HG02623 (cell line): ENCODE measurements around the gene TSNAXIP1.
A peak's percentile ranks its signal among the peaks of the same experiment; 100 is the strongest.
"Not testable (repeated sequence)": the region's sequence is repeated elsewhere in the genome, so short reads cannot be mapped to it uniquely, and the experiment has no call there.

ENCODE experiments used
- ATAC-seq: cut with Tn5 transposase; IDR thresholded peaks from one replicate; pipeline ENCODE4 v1.9.1; 2021; ENCODE audit warnings: moderate library complexity; ENCODE audit not compliant: unreplicated experiment

Gene TSNAXIP1

DNA sequence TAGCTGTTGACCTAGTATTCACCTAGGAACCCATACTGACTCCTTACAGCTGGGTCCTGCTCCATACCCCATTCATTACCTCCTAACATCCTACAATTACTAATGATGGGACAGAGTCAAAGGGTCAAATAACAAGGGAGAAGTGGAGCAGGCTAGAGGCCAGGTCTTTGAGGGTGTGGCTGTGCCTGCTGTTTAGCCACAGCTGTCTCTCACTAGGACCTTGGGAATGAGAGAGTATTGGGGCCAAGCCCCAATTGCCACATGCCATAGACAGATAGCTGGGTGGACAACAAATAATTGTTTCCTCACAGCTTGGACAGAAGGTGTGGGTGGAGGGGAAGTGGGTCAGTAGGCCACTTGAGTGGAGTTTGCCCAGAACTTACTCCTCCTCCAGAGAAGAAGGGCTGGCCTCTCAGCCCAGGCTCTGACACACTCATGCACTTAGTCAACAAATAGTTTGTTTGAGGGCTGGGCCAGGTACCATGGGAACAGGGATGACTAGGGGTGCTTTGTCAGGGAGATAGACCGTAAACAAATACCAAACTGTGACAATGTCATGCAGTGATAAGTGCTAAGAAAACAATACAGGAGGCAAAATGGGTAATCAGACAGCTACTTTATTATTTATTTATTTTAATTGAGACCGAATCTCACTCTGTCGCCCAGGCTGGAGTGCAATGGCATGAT is 51.0 kb downstream of the TSNAXIP1 start:
- ATAC-seq, result no peak

DNA sequence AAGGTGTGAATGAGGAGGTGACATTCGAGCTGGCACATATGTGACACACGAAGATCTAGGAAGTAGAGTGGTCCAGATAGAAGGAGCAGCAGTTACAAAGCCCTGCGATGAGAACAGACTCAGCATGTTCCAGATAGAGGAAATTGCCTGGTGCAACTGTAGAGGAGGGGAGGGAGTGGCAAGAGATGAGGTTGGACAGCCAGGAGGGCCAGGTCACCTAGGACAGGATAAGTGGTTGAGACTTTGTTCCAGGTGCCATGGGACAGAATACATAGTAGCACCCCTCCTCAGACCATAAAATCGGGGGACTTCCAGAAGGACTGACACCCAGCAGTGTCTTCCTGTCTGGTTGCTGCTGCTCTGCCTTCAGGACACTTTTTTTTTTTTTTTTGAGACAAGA is 51.8 kb downstream of the TSNAXIP1 start:
- ATAC-seq, result no peak

DNA sequence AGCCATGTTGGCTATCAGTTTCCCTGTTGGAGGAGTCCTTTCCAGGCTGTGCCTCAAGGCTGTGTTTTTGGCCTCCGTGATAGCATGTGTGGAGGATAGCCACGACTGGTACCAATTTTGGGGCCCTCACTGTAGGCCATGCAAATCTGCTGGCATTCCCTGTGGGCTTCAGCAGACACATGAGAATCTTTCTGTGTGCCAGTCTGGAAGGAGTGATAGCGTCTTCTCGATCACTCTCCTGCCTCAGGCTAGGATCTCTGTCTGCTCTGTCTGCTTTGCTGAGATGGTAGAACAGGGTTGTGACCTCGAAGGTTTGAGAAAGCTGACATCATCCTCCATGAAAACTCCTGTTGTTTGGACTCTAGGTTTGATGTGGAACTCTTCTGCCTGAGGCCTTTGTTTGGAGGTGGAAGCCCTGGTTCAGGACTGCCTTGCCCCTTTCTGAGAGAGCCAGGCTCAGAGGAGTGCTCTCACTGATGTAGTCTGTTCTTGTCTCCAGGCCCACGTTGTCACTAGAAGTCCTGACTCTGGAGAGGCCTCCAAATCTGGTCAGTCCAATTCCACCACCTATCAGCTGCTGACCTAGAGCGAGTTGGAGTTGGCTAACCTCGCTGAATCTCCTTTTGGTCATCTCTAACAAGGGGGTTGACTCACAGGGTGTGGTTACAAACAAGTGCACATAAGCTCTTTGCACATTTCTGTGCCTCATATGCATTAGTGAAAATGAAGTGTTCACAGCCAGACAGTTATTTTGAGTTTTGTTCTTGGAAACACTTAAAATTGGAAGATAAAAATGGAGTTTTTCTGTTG is 54.1 kb downstream of the TSNAXIP1 start:
- ATAC-seq, result no peak

DNA sequence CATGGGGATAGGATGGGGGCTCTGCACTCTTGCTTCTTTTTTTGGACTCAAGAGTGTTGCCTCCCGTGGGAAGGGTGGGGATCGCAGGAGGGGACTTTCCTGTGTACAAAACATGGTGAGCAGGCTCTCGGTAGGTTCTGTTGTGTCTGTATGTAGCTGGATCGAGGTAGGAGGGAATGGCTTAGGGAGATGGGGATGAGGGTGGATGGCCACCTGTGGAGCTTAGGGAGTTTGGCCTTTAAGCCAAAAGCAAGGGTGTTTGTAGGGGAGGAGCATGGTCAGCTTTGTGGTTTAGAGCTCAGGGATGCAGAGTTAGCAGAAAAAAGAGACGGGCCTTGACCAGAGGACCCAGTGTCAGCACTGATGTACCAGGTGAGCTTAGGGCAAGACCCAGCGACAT is 55.2 kb downstream of the TSNAXIP1 start:
- ATAC-seq, result no peak

DNA sequence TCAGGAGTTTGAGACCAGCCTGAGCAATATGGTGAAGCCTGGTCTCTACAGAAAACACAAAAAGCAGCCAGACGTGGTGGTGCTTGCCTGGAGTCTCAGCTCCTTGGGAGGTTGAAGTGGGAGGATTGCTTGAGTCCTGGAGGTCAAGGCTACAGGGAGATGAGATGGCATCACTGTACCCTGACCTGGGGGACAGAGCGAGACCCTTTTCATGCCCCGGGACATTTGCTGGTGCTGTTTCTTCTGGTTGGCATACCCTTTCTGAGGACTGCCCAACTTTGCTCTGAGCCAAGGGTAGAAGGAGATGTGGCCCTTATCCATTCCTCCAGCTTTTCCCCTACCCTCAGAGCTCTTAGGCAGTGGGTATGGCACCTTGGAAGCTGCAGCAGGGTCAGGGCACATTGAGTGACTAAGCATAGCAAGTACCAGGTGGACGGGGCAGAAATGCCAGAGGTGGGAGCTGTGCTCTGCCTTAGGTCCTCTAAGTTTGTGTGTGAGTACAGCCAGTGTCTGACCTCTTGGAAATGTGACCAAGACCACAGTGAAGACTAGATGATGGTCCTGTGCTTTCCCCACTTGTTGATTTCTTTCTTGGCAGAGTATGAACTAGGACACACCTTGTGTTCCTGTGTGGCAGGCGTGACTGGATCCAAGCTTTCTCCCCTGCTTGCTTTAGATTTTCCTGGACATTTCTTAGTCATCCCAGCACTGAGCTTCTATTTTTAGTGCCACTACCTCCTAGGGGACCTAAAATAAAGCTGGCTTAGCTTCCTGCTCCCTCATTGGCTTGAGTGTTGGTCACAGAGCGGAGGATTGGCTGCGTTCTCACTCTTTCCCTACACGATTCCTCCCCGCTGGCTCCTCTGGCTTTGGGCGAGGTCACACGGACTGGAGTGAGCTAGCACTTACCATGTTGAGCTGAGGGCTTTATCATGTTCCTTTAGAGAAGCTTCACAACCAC is 56.2 kb downstream of the TSNAXIP1 start:
- no peak for ATAC-seq

DNA sequence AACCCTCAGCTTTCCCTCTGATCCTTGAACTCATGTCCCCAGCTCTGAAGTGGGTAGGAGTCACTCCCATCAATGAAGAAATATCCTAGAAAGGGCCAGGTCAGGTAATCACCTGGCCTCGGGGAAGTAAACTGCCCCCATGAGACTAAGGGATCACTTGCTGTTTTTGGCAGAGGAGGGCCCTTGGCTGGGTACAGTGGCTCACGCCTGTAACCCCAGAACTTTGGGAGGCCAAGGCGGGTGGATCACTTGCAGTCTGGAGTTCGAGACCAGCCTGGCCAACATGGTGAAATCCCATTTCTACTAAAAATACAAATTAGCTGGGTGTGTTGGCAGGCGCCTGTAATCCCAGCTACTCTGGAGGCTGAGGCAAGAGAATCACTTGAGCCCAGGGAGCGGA is 57.4 kb downstream of the TSNAXIP1 start:
- ATAC-seq, result not testable (repeated sequence)

DNA sequence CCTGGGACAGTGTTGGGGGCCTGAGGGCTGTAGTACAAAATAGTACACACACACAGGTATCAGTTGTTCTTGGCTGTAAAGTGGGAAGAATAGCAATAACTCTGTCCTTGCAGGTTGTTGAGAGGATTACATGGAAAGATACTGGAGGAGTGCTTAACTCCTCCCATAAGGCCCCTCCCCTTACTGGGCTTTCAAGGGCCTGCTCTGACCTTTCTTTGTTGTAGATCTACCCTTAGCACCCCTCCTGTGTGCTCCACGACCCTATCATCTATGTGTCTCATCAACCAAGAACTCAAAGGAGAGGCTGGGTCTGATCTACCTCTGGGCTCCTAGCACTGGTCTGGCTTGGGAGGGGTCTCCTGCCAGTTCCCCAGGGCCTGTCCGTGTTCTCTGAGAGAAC is 57.9 kb downstream of the TSNAXIP1 start:
- ATAC-seq, result no peak

DNA sequence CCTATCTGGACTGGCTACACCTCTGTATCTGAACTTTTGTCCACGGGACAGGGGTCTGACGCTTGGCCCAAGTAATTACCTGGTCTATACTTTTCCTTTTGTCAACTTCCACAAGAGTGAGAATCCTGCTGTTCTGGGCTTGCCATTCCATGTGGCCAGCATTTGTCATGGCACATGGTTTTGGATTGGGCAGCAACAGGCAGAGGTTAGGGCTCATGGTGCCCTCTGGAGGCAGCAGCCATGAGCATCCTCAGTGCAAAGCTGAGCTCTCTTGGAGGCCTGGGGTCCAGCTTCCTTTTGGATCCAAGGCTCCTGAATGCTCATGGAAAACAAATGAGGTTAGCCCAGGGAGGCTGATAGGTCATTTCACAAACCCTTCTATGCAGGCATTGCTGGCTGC is 58.6 kb downstream of the TSNAXIP1 start:
- ATAC-seq, result no peak

DNA sequence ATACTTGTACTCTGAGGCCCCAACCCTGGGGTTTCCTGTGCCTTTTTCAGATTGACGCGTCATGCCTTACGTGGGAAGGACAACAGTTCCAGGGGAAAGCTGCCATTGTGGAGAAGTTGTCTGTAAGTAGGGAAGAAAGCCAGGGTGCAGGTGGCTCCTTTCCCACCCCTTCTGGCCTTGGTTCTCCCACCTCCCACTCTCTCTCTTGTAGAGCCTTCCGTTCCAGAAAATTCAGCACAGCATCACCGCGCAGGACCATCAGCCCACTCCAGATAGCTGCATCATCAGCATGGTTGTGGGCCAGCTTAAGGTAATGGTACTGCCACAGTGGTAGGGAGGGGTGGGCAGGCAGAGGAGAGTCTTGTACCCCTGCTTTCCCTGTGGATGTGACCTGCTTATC is 61.6 kb downstream of the TSNAXIP1 start:
- no peak for ATAC-seq

DNA sequence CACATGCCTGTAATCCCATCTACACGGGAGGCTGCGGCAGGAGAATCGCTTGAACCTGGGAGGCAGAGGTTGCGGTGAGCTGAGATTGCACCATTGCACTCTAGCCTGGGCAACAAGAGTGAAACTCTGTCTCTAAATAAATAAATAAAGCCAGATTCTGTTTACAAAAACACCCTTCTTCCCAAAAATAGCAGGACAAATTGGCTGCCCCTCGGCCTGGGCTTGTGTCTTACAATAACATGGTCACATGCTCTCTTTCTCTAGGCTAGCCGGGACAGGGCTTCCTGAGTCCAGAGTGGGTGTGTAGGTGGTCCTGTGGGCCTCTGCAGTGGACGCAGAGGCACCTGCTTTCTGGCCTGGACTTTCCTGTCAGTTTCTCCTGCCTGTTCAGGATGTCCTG is 63.0 kb downstream of the TSNAXIP1 start:
- ATAC-seq, result no peak

DNA sequence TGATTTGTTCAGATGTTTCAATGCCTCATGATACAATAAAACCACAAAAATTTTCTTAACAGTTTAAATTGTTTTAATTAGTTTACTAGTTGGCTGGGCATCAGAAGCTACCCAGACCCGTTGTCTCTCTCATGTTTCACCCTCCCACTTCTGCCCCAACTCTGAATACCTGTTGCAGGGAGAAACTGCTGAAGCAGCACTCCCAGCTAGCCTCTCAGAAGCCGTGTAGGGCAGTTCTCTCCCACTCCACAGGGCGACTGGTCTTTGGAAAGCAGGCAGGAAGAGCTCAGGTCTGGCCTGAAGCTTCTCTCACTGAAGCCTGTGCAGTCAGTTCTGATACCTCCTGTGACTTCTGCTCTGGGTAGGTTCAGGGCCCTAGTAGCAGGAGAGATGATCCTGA is 64.6 kb downstream of the TSNAXIP1 start:
- ATAC-seq, result no peak

DNA sequence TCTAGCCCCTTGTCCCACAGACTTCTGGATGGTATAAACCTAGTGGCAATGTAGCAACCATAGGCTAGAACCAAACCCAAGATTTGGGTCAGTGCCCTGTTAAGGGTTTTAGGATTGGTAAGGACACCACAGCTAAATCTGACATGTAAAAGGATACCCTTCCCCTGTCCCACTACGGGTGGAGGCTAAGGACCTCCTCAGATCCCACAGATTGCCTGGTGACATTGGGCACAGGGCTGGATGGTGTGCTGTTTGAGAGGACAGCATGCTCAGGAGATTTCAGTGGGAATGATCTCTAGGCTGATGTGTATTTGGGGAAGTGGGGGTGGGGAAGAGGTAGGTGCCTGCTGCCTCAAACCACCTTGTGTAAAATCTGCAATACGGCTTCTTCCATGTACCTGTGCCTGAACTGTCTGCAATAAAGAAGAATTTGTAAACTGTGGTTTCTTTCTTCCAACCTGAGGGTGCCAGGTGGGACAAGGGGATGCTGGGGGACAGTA is 65.5 kb downstream of the TSNAXIP1 start:
- ATAC-seq, result no peak

DNA sequence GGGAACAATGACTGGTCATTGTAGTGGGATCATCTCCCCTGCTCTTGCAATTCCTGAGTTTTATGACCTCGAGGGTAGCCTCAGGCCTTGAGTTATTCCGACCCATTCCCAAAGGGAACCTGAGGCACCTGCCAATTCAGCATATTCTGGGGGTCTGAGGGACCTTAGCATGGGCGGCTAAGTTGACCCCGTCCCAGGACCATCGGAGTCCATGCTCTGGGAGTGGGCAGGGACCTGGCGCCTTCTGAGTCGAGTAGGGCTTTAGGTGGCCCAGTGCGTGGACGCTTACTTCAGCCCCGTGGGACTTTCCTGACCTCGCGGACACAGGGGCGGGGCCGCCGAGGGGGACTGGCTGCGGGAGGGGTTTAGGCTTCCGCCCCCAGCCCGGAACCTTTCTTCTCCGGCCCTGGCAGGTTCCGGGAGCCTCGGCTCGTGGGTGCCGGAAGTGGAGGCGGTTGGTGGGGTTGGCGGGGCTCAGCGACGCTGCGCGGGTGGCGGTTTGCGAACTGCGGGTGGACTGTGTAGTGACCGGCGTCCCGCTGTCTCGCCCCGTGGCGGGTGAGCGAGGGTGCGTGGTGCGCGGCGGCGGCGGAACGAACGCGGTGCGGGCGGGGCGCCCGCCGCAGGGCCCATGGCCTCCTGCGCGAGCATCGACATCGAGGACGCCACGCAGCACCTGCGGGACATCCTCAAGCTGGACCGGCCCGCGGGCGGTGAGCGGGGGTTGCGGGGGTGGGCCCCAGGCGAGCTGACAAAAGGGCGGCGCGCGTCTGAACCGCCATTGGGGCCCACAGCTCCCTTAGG is 66.1 kb downstream of the TSNAXIP1 start, which contains the start of gene EDC4:
TSS of gene EDC4 (plus strand) at position 422 of the 804 bp plus-strand sequence. CDS start at position 632, 210 bp downstream.
- ATAC-seq, result peak; percentile 58

DNA sequence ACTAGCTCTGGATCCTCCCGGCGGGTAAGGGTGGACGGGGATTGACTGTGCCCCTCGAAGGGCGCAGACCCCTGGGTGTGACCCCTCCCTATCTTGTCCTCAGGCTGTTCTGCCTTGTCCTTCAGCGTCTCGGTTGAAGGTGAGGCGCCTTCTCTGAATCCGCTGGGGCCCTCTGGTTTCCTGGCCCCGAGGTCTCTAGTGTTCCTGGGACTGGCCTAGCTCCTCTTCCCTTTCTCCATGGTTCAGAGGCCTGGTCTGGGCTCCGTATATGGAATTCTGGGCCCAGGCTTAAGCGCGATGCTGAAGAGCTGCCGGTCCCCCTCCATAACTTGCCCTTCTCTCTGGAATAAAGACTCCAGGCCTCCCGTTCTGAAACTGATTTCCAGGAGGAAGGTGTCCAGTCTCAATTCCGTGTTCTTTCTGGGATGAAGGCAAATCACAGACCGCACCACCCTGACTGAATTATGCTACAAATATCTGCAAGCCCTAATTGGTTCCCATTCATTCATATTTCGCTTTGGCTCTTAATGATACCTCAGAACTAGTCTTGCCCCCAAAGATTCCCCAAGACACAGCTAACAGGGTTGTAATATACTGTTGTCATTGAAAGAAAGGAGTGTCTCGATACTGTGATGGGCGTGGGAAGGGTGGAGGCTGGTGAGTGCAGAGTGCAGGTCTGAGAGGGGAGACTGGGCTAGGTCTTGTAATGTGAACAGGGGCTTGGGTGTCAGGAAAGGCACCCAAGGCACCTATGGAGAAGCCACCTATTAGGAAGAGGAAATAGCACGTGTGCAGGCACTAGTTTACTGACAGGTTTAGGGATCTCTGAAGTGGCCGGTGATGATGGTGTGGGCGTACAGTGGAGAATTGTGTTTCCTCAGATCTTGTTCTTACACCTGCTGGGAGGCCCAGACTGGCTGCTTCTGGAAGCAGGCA is 67.0 kb downstream of the TSNAXIP1 start:
- ATAC-seq, result no peak

DNA sequence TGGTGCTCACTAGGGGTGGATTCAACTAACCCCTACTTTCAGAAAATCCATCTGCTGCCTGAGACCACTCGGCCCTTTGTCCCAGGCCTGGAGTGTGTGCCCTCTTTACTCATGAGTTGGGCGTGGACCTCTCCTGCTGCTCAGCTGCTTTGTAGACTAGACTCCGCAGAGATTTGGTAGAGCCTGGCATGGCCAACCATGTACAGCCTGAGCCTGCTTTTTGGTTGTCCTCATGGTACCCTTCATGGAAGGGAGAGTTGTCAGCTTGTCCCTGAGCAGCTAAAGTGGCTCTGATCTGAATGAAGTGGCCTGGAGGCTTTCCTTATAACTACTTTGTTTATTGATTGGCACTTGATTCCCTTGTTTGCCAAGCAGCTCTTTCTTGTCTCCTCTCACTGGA is 67.7 kb downstream of the TSNAXIP1 start:
- ATAC-seq, result no peak

DNA sequence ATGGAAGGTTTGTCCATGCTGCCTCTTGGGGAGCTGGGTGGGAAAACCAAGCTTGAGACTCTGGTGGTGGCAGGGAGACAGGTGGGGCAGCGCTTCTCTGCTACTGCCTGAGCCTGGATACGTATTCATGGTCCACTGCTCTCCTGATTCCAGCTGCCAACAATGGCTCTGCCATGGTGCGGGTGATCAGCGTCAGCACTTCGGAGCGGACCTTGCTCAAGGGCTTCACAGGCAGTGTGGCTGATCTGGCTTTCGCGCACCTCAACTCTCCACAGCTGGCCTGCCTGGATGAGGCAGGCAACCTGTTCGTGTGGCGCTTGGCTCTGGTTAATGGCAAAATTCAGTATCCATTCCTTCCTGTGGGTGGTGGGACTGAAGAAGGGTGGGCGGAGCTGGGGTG is 70.4 kb downstream of the TSNAXIP1 start:
- ATAC-seq, result no peak
